Testis (tissue), 2 donors: ENCODE measurements around the gene EIF1B.

Experiments used
- CTCF ChIP-seq, 3 experiments: fragments of 450-650 bp in 2 of 3; fragments of 200-600 bp in 1 of 3; sonication (generic) in 1 of 3; IDR thresholded peaks; one replicate each; pipeline ENCODE4 v1.5.1; 2016 to 2019; ENCODE audit warnings: antibody characterized with exemption in 3 of 3, mild to moderate bottlenecking in 2 of 3, moderate library complexity in 1 of 3
- POLR2A ChIP-seq: fragments of 450-650 bp; IDR thresholded peaks from one replicate; pipeline ENCODE4 v1.6.1; 2017; ENCODE audit warnings: antibody characterized with exemption, mild to moderate bottlenecking, moderate library complexity

- TF ChIP-seq CTCF (IDR thresholded peaks at IDR 0.05) (peak; percentile 77 to 88 (median 79)), POLR2A (no peak)
Measured at GRCh38 chr3:40317061-40317855, 7.8 kb downstream of the EIF1B start.
